WI38 (cell line): ENCODE measurements around the gene KRT72.

Source experiments
- H3K4me3 ChIP-seq: 2 replicates; pipeline ENCODE4 v1.5.1; 2011; ENCODE audit warnings: low read depth, mild to moderate bottlenecking, control low read depth, low read length
- CTCF ChIP-seq: IDR thresholded peaks from 2 replicates; pipeline ENCODE4 v1.5.1; 2012; ENCODE audit warnings: low read depth, mild to moderate bottlenecking, control low read depth, low read length

The KRT72 gene

GRCh38 chr12:52557476-52557875, 43.8 kb downstream of the KRT72 start:
- H3K4me3 ChIP-seq, result no peak overlapping the region
- no peak for TF ChIP-seq CTCF

GRCh38 chr12:52555577-52555976, 45.7 kb downstream of the KRT72 start:
- no peak for TF ChIP-seq CTCF
- no peak overlapping the region for H3K4me3 ChIP-seq

GRCh38 chr12:52552681-52553195, 48.5 kb downstream of the KRT72 start, which contains the start of gene KRT71:
Gene KRT71 (minus strand): TSS chr12:52553145. CDS start chr12:52553077, 68 bp downstream.
- no peak for TF ChIP-seq CTCF
- no peak within 1 kb of the TSS for H3K4me3 ChIP-seq

DNA sequence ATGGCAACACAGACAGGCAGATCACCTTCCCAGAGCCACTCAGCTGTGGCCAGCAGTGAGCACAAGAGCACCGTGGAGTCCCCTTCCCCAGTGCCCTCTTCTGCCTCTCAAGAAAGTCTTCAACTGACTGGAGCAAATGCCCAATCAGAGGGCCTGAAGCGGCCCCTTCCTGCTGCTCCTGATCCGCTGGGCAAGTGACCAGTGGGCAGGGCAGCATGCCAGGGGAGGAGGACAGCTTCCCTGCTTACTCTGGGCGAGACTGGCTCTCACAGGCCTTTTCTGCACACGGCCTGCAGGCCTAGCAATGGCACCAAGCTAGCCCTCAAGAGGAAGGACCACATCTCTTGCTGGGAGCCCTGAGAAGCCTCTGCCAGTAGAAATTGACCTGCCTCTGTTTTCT, 49.2 kb downstream of the KRT72 start:
- no peak for TF ChIP-seq CTCF
- no peak overlapping the region for H3K4me3 ChIP-seq

GRCh38 chr12:52551216-52551865, 49.9 kb downstream of the KRT72 start:
- H3K4me3 ChIP-seq, result no peak overlapping the region
- no peak for TF ChIP-seq CTCF

- TF ChIP-seq CTCF, result no peak
Observed at GRCh38 chr12:52546126-52546525, 55.1 kb downstream of the KRT72 start.

GRCh38 chr12:52543985-52544883, 57.0 kb downstream of the KRT72 start:
- no peak for TF ChIP-seq CTCF
- no peak overlapping the region for H3K4me3 ChIP-seq

More at GRCh38 chr12:52546126-52546525, 55.1 kb downstream of the KRT72 start:
- no peak overlapping the region for H3K4me3 ChIP-seq
